Panc1 (cell line): ENCODE measurements around the gene ZNF521.

Experiments used
- POLR2AphosphoS5 ChIP-seq: IDR thresholded peaks from 2 replicates; pipeline ENCODE4 v1.6.1; 2012; ENCODE audit warnings: mild to moderate bottlenecking, low read depth, low read length, moderate library complexity
- TCF7L2 ChIP-seq: IDR thresholded peaks from 2 replicates; pipeline ENCODE4 v1.6.1; 2011; ENCODE audit warnings: mild to moderate bottlenecking, low read depth, low read length, inconsistent platforms
- TF ChIP-seq, protein P1 (sequence below): fragments of 450-650 bp; IDR thresholded peaks from 2 replicates; pipeline ENCODE4 v1.5.1; 2017; ENCODE audit warnings: mild to moderate bottlenecking

- TF ChIP-seq, protein P1, sequence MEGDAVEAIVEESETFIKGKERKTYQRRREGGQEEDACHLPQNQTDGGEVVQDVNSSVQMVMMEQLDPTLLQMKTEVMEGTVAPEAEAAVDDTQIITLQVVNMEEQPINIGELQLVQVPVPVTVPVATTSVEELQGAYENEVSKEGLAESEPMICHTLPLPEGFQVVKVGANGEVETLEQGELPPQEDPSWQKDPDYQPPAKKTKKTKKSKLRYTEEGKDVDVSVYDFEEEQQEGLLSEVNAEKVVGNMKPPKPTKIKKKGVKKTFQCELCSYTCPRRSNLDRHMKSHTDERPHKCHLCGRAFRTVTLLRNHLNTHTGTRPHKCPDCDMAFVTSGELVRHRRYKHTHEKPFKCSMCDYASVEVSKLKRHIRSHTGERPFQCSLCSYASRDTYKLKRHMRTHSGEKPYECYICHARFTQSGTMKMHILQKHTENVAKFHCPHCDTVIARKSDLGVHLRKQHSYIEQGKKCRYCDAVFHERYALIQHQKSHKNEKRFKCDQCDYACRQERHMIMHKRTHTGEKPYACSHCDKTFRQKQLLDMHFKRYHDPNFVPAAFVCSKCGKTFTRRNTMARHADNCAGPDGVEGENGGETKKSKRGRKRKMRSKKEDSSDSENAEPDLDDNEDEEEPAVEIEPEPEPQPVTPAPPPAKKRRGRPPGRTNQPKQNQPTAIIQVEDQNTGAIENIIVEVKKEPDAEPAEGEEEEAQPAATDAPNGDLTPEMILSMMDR = no peak
- TF ChIP-seq TCF7L2 (no peak), POLR2AphosphoS5 (no peak)
Measured at GRCh38 chr18:25279133-25279532, 72.8 kb downstream of the ZNF521 start.
